Astrocyte (in vitro differentiated cells and primary cell): ENCODE measurements around the gene HNRNPF. TPM values are rescaled to one million over a fixed set of nuclear protein-coding genes. Genes with fewer than 3 reads are reported as not detected.
"Not testable (repeated sequence)": the region's sequence is repeated elsewhere in the genome, so short reads cannot be mapped to it uniquely, and the experiment has no call there.

Source experiments
- DNase-seq: peaks from one replicate; pipeline ENCODE4 v3.0.0-alpha.2; 2010; ENCODE audit warnings: low read depth
- FAIRE-seq: peaks from 2 replicates; lab custom pipeline; 2011; peaks lifted over from hg19 to GRCh38; lab: Jason Lieb, UNC
- H2AFZ ChIP-seq: 2 replicates; pipeline ENCODE4 v1.6.0; 2012; ENCODE audit warnings: low read depth, low read length, inconsistent platforms
- H3K27ac ChIP-seq: 2 replicates; pipeline ENCODE4 v1.5.1; 2011; ENCODE audit warnings: low read depth, low read length, inconsistent platforms
- H3K27me3 ChIP-seq: 2 replicates; pipeline ENCODE4 v1.6.0; 2011; ENCODE audit warnings: low read length, inconsistent platforms; ENCODE audit not compliant: insufficient read depth
- H3K36me3 ChIP-seq: 2 replicates; pipeline ENCODE4 v1.5.1; 2011; ENCODE audit warnings: low read length, inconsistent platforms; ENCODE audit not compliant: insufficient read depth
- H3K4me1 ChIP-seq: 2 replicates; pipeline ENCODE4 v1.5.1; 2011; ENCODE audit warnings: low read length, inconsistent platforms; ENCODE audit not compliant: insufficient read depth
- H3K4me2 ChIP-seq: 2 replicates; pipeline ENCODE4 v1.6.0; 2012; ENCODE audit warnings: low read length, inconsistent platforms
- H3K4me3 ChIP-seq: 2 replicates; pipeline ENCODE4 v1.5.1; 2011; ENCODE audit warnings: low read depth, mild to moderate bottlenecking, low read length, inconsistent platforms; ENCODE audit not compliant: insufficient read depth
- H3K79me2 ChIP-seq: 2 replicates; pipeline ENCODE4 v1.6.0; 2012; ENCODE audit warnings: mild to moderate bottlenecking, low read length, inconsistent platforms; ENCODE audit not compliant: insufficient read depth
- H3K9ac ChIP-seq: 2 replicates; pipeline ENCODE4 v1.6.0; 2012; ENCODE audit warnings: mild to moderate bottlenecking, low read length, inconsistent platforms
- H3K9me3 ChIP-seq: 2 replicates; pipeline ENCODE4 v1.5.1; 2012; ENCODE audit warnings: low read depth, mild to moderate bottlenecking, low read length, inconsistent platforms; ENCODE audit not compliant: insufficient read depth
- H4K20me1 ChIP-seq: 2 replicates; pipeline ENCODE4 v1.6.0; 2012; ENCODE audit warnings: low read length, inconsistent platforms; ENCODE audit not compliant: insufficient read depth
- H3K27ac Mint-ChIP-seq: one replicate; pipeline ENCODE4 v1.8.0; 2021; ENCODE audit warnings: mild to moderate bottlenecking, mixed read lengths; ENCODE audit not compliant: unreplicated experiment
- H3K27me3 Mint-ChIP-seq: one replicate; pipeline ENCODE4 v1.8.0; 2021; ENCODE audit warnings: low read depth, mixed read lengths; ENCODE audit not compliant: unreplicated experiment
- H3K36me3 Mint-ChIP-seq: one replicate; pipeline ENCODE4 v1.8.0; 2021; ENCODE audit warnings: low read depth, mixed read lengths; ENCODE audit not compliant: unreplicated experiment
- H3K4me1 Mint-ChIP-seq: one replicate; pipeline ENCODE4 v1.8.0; 2021; ENCODE audit warnings: low read depth, mixed read lengths; ENCODE audit not compliant: unreplicated experiment
- H3K4me3 Mint-ChIP-seq: one replicate; pipeline ENCODE4 v1.8.0; 2021; ENCODE audit warnings: mild to moderate bottlenecking, moderate library complexity, mixed read lengths; ENCODE audit not compliant: unreplicated experiment
- H3K9me3 Mint-ChIP-seq: one replicate; pipeline ENCODE4 v1.8.0; 2021; ENCODE audit warnings: mild to moderate bottlenecking, mixed read lengths; ENCODE audit not compliant: unreplicated experiment
- EZH2 ChIP-seq: IDR thresholded peaks from 2 replicates; pipeline ENCODE4 v1.6.1; 2012; ENCODE audit warnings: mild to moderate bottlenecking, low read length, inconsistent platforms; ENCODE audit not compliant: insufficient read depth
- total RNA-seq: library from RNA; stranded (reverse); gene quantifications from 2 replicates; pipeline ENCODE4 v1.2.1, GENCODE V29; 2021
- TF ChIP-seq, protein P1 (sequence below): IDR thresholded peaks from 2 replicates; pipeline ENCODE4 v1.5.1; 2011; ENCODE audit warnings: low read depth, mild to moderate bottlenecking, inconsistent platforms, low read length, moderate library complexity; ENCODE audit not compliant: insufficient read depth

Gene HNRNPF
- total RNA-seq, 1 donor from 2014 or later: 151 TPM

- no peak for TF ChIP-seq EZH2
- TF ChIP-seq, protein P1, sequence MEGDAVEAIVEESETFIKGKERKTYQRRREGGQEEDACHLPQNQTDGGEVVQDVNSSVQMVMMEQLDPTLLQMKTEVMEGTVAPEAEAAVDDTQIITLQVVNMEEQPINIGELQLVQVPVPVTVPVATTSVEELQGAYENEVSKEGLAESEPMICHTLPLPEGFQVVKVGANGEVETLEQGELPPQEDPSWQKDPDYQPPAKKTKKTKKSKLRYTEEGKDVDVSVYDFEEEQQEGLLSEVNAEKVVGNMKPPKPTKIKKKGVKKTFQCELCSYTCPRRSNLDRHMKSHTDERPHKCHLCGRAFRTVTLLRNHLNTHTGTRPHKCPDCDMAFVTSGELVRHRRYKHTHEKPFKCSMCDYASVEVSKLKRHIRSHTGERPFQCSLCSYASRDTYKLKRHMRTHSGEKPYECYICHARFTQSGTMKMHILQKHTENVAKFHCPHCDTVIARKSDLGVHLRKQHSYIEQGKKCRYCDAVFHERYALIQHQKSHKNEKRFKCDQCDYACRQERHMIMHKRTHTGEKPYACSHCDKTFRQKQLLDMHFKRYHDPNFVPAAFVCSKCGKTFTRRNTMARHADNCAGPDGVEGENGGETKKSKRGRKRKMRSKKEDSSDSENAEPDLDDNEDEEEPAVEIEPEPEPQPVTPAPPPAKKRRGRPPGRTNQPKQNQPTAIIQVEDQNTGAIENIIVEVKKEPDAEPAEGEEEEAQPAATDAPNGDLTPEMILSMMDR: no peak
- H3K4me3 Mint-ChIP-seq: no peak overlapping the region
- H3K4me1 Mint-ChIP-seq: peaks cover under 1% of the 10 kb centered on the region
- Histone ChIP-seq H3K9me3 (no peaks in the 10 kb centered on the region), H3K9ac (no peak overlapping the region), H2AFZ (no peak overlapping the region), H3K79me2 (peaks cover 2% of the 10 kb centered on the region), H3K27ac (no peak overlapping the region), H3K4me3 (no peak overlapping the region), H3K4me2 (no peak overlapping the region), H3K36me3 (no peaks in the 10 kb centered on the region), H4K20me1 (no peaks in the 10 kb centered on the region), H3K4me1 (peaks cover under 1% of the 10 kb centered on the region), H3K27me3 (no peaks in the 10 kb centered on the region)
- no peak overlapping the region for H3K27ac Mint-ChIP-seq
- no peaks in the 10 kb centered on the region for H3K27me3 Mint-ChIP-seq
- peaks cover 2% of the 10 kb centered on the region for H3K36me3 Mint-ChIP-seq
- no peak for DNase-seq
- no peaks in the 10 kb centered on the region for H3K9me3 Mint-ChIP-seq
- no peak for FAIRE-seq
Observed at GRCh38 chr10:43430926-43431663, 22.1 kb upstream of the HNRNPF start.

DNA sequence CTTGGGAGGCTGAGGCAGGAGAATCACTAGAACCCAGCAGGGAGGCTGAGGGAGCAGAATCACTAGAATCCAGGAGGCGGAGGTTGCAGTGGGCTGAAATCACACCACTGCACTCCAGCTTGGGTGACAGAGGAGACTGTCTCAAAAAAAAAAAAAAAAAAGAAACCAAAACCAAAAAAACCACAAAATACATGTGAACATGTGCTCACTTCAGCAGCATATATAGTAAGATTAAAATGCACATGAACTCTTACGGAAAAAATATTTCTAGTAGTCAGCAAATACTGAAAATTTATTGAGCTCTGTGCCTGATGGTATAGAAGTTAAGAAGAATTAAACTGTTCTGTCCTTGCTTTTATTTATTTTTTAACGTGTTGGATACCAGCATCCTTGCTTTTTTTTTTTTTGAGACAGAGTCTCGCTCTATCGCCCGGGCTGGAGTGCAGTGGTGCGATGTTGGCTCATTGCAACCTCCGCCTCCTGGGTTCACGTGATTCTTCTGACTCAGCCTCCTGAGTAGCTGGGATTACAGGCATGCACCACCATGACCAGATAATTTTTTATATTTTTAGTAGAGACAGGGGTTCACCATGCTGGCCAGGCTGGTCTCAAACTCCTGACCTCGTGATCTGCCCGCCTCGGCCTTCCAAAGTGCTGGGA is 18.3 kb upstream of the HNRNPF start:
- H3K4me3 Mint-ChIP-seq: no peak overlapping the region
- H3K79me2 ChIP-seq: no peaks in the 10 kb centered on the region
- no peak overlapping the region for H3K4me2 ChIP-seq
- no peak overlapping the region for H3K9ac ChIP-seq
- H2AFZ ChIP-seq: no peak overlapping the region
- H3K4me3 ChIP-seq: no peak overlapping the region
- H3K4me1 Mint-ChIP-seq: no peaks in the 10 kb centered on the region
- no peaks in the 10 kb centered on the region for H3K9me3 ChIP-seq
- no peaks in the 10 kb centered on the region for H4K20me1 ChIP-seq
- TF ChIP-seq EZH2: no peak
- TF ChIP-seq, protein P1: no peak
- H3K9me3 Mint-ChIP-seq: no peaks in the 10 kb centered on the region
- FAIRE-seq: no peak
- no peaks in the 10 kb centered on the region for H3K36me3 ChIP-seq
- H3K27ac Mint-ChIP-seq: no peak overlapping the region
- H3K36me3 Mint-ChIP-seq: no peaks in the 10 kb centered on the region
- H3K27ac ChIP-seq: no peak overlapping the region
- no peaks in the 10 kb centered on the region for H3K4me1 ChIP-seq
- H3K27me3 Mint-ChIP-seq: no peaks in the 10 kb centered on the region
- DNase-seq: no peak
- H3K27me3 ChIP-seq: no peaks in the 10 kb centered on the region

GRCh38 chr10:43426476-43426875 is 17.5 kb upstream of the HNRNPF start:
- FAIRE-seq, H4K20me1 ChIP-seq, H3K27ac Mint-ChIP-seq, H3K36me3 ChIP-seq, H2AFZ ChIP-seq, H3K9me3 Mint-ChIP-seq, DNase-seq, H3K27me3 Mint-ChIP-seq, H3K4me1 ChIP-seq, H3K9me3 ChIP-seq, H3K4me3 Mint-ChIP-seq, H3K27me3 ChIP-seq, H3K4me3 ChIP-seq, H3K36me3 Mint-ChIP-seq, H3K79me2 ChIP-seq, H3K9ac ChIP-seq, H3K27ac ChIP-seq, H3K4me1 Mint-ChIP-seq, H3K4me2 ChIP-seq: not testable (repeated sequence)
